Cortex of kidney (tissue), 1 donor: ENCODE data around the gene KHDC1.
"Not testable (repeated sequence)": the region's sequence is repeated elsewhere in the genome, so short reads cannot be mapped to it uniquely, and the experiment has no call there.

ENCODE experiments used
- DNase-seq: peaks from one replicate; lab custom pipeline; 2025; lab: John Stamatoyannopoulos, UW

KHDC1 gene, protein sequence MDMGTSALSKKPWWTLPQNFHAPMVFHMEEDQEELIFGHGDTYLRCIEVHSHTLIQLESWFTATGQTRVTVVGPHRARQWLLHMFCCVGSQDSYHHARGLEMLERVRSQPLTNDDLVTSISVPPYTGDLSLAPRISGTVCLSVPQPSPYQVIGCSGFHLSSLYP

DNA sequence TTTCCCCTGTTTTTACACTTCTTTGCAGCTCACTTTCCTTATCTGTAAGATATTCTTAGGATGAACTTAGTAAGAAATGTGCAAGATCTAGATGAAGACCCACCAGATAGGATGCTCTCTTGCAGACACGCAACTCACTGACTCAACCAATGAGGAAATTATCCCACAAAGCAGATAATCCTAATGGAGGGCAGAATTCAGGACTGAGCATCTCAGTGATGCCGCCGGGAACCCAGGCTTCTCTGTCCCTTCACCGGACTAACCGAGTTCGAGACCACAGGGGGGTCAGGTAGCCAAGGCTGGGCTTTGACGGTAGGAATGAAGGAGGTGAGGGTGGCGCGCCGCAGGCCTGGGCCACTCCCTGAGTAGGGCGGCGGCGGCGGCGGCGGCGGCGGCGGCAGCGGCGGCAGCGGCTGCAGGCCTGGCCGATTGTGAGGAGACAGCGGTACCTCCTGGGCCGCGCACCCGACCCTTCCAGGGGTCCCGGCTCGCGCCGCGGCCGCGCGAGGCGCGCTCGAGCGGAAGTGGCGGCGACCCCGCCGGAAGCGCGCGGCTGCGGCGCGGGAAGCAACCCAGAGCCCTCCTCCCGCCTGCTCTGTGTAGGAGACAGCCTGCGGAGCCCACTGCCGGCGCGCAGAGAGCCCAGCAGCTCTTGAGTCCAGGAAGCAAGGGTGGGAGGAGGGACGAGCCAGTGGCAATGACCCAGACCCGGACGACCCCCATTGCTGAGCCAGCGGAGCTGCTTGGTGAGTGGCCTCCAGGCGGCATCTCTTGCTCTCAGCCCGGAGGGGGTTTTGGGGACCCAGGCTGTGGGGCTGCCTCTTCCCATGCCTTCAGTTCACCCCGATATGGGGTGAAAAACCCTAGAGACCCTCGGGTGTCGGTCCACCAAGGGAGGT, at the start of gene KHDC1:
KHDC1 (minus strand) TSS at position 526 of the 899 bp plus-strand sequence. CDS start 20,679 bp downstream, outside the sequence.
- no peak for DNase-seq

DNA sequence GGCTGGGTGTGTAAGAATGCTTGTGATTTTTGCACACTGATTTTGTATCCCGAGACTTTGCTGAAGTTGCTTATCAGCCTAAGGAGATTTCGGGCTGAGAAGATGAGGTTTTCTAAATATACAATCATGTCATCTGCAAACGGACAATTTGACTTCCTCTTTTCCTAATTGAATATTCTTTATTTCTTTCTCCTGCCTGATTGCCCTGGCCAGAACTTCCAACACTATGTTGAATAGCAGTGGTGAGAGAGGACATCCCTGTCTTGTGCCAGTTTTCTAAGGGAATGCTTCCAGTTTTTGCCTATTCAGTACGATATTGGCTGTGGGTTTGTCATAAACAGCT, 47.5 kb upstream of the KHDC1 start:
- DNase-seq: not testable (repeated sequence)

DNA sequence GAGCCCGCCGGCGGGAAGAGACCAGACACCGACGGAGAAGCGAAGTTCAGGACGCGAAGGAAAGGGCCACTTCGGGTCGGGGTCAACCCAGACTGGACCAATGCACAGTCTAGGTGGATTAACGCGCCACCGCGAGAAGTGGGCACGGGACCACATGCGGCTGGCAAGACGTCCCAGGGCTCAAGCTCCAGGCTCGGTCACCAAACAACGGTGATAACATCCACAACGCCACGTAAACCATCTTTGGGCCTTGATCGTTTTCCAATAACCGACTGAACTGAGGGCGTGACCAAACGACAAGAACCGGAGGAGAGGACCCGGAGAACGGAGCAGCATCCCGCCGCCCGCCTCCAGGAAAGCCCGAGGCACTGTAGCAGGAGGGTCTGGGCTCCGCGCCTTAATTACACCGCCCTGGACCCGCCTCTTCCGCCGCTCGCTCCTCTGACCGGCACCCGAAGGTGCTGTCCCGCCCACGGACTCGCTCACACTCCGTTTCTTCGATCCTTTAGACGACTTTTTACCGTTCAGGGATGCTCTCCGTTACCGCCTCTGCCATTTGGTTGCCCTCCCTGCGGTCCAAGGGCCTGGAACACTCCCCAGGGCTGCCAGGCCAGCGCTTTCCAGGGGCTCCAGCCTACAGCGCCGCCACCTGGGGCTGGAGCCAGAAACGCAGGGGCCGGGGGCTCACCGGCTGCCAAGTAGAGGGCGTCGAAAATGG, 46.9 kb upstream of the KHDC1 start:
- DNase-seq: no peak

DNA sequence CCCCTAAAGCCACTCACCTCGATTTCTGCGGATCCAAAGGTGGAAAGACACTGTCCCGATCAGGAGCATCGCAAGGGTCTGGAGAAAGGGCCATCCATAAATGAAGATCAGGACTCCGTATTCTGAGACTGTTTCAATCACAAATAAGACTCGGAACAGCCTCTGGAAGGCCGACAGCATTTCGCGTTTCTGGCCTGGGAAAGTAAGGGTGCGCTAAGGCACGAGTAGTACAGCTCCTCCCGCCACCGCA, 46.5 kb upstream of the KHDC1 start:
- no peak for DNase-seq

DNA sequence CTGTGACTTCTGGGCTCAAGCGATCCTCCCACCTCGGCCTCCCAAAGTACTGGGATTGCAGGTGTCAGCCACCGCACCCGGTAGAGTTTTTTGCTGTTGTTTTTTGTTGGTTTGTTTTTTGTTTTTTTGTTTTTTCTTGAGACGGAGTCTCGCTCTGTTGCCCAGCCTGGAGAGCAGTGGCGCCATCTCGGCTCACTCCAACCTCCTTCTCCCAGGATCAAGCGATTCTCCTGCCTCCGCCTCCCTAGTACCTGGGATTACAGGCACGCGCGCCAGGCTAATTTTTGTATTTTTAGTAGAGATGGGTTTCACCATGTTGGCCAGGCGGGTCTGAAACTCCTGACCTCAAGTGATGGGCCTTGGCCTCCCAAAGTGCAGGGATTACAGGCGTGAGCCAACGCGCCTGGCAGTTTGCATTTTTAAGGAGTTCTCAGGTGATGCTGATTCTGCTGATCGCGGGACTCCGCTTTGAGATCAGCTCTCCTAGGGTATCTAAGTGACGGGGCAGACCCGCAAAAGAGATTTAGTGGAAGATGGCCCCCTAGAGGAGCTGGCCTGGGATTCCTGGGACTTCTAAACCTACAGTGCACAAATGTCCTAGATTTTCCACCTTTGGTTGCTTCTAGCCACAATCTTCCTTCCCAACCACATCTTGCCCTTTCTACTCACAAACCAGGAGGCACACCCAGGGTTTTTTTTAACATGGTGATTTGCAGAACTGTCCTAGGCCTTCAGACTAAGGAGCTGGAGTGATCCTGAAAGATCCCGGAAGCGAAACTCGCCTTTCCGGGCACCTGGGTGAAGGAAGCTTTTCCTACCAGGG, 45.9 kb upstream of the KHDC1 start:
- no peak for DNase-seq

DNA sequence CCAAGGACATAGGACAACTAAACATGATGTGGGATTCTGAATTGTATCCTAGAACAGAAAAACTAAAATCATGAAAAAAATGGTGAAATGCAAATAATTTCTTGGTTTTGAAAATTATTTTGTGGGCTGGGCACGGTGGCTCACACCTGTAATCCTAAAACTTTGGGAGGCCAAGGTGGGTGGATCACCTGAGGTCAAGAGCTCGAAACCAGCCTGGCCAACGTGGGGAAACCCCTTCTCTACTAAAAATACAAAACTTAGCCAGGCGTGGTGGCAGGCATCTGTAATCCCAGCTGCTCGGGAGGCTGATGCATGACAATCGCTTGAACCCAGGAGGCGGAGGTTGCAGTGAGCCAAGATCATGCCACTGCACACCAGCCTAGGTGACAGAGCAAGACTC, 40.8 kb upstream of the KHDC1 start:
- DNase-seq: not testable (repeated sequence)

DNA sequence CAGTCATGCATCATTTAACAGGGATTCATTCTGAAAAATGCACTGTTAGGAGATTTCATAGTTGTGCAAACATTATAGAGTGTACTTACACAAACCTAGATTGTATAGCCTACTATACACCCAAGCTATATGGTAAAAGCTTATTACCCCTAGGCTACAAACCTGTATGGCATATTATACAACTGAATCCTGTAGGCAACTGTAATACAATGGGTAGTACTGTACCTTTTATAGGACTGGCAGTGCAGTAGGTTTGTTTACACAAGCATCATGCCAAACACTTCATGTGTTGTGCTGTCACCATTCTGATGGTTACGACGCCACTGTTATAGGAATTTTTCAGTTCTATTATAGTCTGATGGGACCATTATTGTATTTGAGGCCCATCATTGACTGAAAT, 39.3 kb upstream of the KHDC1 start:
- DNase-seq: no peak

DNA sequence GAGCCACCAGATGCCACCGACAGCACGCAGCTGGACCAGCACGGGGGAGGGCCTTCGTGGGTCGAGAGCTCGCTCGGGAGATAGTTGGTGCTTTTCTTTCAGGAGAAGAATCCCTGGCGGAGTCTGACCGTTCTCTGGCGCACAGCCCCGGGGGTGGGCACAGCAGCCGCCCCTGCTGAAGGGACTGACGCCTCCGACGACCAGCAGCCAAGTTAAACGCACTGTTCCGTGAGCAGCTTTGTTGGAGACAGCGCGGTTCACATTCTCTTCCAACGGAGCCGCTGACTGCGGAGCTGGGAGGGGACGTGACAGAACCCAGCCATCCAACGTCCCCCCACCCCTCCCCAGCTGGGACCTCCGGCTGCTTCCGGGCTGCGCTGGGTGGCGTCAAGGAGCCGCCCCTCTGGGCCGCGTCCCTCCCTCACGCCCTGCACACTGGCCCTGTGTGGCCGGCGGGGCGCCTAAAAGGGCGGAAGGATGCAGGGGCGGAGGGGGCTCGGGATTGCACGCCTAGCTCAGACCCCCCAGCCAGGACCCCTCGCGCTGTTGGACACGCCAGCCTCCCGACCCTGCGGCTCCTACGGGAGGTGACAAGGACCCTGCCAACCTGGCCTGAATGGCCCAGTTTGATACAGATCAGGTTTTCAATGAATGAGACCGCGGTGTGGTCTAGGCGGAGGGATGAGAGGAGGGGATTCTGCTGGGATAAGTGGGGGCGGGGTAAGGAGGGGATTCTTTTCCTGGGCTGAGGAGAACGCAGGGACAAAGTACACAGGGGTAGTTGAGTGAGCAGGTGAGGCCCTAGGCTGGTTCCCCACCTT, 36.4 kb upstream of the KHDC1 start:
- DNase-seq: no peak

DNA sequence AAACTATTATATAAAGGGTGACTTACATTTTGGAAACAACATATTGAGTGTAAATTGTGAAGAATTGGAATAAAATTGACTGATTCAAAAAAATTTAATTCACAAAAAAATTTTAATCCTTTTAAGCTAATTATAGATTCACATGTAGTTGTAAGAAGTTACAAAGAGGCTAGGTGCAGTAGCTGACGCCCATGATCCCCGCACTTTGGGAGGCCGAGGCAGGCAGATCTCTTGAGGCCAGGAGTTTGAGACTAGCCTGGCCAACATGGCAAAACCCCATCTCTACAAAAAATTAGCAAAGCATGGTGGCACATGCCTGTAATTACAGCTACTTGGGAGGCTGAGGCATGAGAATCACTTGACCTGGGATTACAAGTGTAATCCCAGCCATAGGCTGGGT, 30.3 kb upstream of the KHDC1 start:
- no peak for DNase-seq

DNA sequence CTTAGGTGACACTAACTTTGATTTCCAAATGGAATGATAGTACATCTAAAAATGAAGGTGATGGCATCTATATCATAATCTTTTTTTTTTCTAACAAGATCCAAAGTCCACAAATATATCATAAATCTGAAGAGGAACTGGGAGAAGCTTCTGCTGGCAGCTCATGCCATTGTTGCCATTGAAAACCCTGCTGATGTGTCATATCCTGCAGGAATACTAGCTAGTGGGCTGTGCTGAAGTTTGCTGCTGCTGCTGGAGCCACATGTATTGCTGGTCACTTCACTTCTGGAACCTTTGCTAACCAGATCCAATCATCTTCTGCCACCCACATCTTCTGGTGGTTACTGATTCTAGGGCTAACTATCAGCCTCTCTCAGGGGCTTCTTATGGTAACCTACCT, 27.4 kb upstream of the KHDC1 start:
- DNase-seq: no peak

DNA sequence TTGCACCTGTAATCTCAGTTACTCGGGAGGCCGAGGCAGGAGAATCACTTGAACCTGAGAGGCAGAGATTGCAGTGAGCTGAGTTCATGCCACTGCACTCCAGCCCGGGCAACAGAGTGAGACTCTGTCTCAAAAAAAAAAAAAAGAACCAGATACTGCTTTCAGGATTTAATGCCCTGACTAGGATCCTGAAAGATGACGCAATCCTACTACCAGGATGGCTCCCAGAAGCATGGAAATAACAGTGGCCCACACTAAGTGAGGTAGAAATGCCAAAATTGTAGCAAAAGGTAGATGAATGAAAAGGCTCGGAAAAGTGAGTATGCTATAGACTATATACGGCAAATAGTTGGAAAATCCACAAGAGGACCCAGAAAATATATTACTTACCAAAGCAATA, 23.8 kb upstream of the KHDC1 start:
- no peak for DNase-seq

DNA sequence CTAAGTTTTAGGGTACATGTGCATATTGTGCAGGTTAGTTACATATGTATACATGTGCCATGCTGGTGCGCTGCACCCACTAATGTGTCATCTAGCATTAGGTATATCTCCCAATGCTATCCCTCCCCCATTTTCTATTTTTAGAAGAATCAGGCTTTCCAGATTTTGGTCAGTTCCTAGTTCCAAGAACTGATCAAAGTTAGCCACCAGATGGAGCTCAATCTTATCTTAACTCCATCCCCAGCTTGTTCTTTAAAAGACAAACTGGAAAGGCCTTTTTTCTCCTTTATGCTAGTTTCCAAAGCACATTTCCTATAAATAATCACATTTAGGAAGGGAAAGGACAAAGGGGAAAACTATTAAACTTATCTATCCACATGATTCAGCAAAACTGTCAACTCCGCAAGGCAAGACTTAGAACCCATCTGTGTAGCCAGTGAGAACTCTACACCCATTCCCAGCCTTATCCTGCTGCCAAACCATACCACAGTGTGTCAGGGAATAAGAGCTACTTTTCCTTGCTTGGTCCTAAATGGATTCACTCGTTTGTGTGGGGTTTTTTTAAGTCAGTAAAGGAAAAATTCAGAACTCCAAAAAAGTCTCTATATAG, 22.8 kb upstream of the KHDC1 start:
- no peak for DNase-seq

DNA sequence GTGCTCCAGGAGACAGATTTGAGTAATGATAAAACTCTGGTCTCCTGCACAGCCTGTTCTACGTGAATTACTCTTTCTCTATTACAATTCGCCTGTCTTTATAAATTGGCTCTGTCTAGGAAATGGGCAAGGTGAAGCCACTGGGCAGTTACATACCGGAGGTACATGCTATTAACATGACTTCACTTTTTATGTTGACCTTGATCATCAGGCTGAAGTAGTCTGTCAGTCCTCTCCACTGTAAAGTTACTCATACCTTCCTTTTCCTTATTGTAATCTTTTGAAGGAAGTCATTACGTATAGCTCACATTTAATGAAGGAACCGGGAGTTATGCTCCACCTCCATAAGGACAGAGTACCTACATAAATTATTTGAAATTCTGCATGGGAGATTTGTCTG, 19.9 kb upstream of the KHDC1 start:
- no peak for DNase-seq

DNA sequence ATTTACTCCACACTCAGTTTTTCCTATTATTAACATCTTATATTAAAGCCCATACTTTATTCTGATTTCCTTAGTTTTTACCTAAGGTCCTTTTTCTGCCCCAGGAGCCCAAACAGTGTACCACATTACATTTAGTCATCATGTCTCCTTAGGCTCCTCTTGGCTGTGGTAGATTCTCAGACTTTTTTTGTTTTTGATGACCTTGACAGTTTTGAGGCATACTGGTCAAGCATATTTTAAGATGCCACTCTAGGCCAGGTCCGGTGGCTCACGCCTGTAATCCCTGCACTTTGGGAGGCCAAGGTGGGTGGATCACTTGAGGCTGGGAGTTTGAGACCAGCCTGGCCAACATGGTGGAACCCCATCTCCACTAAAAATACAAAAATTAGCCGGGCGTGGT, 18.7 kb upstream of the KHDC1 start:
- not testable (repeated sequence) for DNase-seq

DNA sequence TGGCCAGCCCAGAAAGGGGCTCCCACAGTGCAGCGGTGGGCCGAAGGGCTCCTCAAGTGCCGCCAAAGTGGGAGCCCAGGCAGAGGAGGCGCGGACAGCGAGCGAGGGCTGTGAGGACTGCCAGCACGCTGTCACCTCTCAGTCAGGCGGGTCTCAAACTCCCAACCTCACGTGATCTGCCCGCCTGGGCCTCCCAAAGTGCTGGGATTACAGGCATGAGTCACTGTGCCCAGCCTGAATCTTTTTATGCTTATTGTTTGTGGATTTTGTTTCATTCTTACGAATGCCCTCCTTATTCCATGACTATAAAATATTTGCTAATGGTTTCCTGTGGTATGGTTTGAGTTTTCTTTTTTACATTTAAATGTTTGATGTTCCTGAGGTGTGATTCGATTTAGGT, 6.3 kb upstream of the KHDC1 start:
- DNase-seq: not testable (repeated sequence)

DNA sequence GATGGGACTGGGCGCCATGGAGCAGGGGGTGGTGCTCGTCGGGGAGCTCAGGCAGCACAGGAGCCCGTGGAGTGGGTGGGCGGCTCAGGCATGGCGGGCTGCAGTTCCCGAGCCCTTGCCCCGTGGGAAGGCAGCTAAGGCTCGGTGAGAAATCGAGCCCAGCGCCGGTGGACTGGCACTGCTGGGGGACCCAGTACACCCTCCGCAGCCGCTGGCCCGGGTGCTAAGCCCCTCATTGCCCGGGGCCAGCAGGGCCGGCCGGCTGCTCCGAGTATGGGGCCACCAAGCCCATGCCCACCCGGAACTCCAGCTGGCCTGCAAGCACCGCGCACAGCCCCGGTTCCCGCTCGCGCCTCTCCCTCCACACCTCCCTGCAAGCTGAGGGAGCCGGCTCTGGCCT, 5.9 kb upstream of the KHDC1 start:
- DNase-seq: not testable (repeated sequence)

DNA sequence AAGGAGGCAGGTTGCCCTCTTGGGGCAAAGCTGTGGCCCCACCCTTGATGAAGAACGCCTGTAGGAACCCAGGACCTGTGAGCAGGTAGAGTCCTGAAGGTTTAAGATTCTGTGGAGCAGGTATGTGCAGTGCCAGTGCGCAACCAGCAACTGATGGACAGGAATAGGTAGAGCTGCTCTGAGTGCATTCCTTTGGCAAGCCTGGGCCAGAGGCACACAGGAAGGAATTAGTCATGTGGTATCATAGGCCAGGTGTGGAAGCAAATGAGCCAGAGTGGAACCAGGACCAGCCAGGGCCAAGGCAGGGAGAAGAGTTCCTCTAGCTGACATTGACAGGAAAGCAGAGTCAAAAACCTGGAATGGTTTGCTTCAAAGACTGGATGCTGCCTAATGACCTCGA, 1.4 kb upstream of the KHDC1 start:
- DNase-seq: no peak

DNA sequence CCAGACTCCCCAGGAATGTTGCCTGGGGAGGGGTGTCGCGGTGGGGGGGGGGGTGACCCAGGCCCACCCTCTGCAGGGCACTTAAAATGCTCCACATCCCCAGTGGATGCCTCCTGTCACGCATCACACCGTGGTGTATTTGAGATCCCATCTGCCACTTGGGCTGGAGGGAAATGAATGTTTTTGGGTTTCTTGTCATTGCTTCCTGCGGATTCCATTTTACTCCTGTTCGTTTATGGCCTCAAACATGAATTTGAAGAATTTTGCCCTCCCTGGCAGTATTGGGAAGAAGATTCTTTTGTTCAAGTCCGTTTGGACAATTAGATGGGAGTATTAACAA, 544 bp upstream of the KHDC1 start:
- no peak for DNase-seq

DNA sequence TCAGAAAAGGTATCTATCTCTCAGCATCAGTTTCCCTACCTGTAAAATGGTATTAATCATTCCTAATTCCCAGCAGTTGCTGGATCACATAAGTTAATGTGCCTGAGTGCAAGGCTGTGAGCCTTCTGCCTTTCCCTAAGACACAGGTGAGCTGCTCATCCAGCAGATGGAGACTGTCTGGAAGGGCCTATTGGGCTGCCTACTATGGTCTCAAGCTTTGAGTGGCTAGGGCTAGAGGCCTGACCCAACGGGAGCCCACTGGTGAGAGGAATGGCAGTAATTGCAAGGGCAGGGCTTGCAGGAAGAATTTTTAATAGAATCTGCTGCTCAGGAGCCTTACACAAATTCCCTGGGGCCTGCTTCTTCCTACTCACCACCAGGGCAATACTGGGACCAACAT, 4.3 kb downstream of the KHDC1 start:
- no peak for DNase-seq

DNA sequence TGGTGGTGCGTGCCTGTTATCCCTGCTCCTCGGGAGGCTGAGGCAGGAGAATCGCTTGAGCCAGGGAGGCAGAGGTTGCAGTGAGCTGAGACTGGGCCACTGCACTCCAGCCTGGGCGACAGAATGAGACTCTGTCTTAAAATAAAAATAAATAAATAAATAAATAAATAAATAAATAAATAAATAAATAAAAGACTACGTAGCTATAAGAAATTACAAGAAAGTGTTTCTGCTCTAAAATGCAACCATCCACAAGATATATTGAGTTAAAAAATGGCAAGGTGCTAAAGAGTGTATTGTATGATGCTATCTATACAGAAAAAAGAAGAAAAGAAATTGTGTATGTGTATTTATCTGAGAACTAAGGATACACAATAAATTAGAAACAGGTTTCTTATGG, 8.7 kb downstream of the KHDC1 start:
- not testable (repeated sequence) for DNase-seq

DNA sequence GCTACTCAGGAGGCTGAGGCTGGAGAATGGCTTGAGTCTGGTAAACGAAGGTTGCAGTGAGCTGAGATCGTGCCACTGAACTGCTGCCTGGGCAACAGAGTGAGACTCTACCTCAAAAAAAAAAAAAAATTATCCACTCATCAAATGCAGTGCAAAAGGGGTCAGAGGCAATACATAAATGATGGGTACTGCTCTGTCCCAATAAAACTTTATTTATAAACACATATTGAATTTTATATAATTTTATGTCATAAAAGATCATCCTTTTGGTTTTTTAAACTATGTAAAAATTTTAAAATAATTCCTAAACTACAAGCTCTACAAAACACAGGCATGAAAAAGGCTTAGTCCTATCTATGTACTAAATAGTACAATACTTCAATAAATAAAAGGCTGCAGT, 10.3 kb downstream of the KHDC1 start:
- DNase-seq: no peak
